Psoas muscle (tissue), 8 donors: ENCODE data around the gene FAM81A. TPM values are rescaled to one million over a fixed set of nuclear protein-coding genes. Genes with fewer than 3 reads are reported as not detected.

Experiments
- ATAC-seq, 4 donors: fragments of 200-7000 bp; cut with Tn5 transposase; one replicate each; pipeline ENCODE4 v1.9.1; 2020; ENCODE audit warnings: moderate library complexity in 3 of 4, mild to moderate bottlenecking in 2 of 4
- DNase-seq, 2 donors: peaks; one replicate each; pipeline ENCODE4 v3.0.0-alpha.2; 2020
- H3K27ac ChIP-seq: fragments of 200-600 bp; one replicate; pipeline ENCODE4 v1.8.0; 2022
- H3K27me3 ChIP-seq, 3 donors: fragments of 200-600 bp in 1 of 3; one replicate each; pipeline versions ENCODE4 v1.6.1 to v1.8.0; 2013 to 2022; ENCODE audit warnings: low read length in 2 of 3, mild to moderate bottlenecking in 2 of 3, moderate library complexity in 1 of 3; ENCODE audit not compliant: insufficient read depth in 3 of 3
- H3K36me3 ChIP-seq, 2 donors: fragments of 200-600 bp in 1 of 2; one replicate each; pipeline versions ENCODE4 v1.6.1 to v1.8.0; 2013 to 2022; ENCODE audit warnings: low read depth in 1 of 2, mild to moderate bottlenecking in 1 of 2, moderate library complexity in 1 of 2; ENCODE audit not compliant: insufficient read depth in 1 of 2
- H3K4me1 ChIP-seq: fragments of 200-600 bp; one replicate; pipeline ENCODE4 v1.8.0; 2022
- H3K4me3 ChIP-seq: fragments of 200-600 bp; one replicate; pipeline ENCODE4 v1.8.0; 2022; ENCODE audit warnings: mild to moderate bottlenecking
- H3K9me3 ChIP-seq: fragments of 200-600 bp; one replicate; pipeline ENCODE4 v1.8.0; 2022
- WGBS, 3 donors: extraction: QIAGEN DNeasy Blood & Tissue Kit; methylation state at CpG; one replicate each; pipeline versions ENCODE4 v1.1.6 to v1.1.7; 2013; 5-methylcytosine and 5-hydroxymethylcytosine counted together
- intact Hi-C, 2 donors: fragments of 100-400 bp; cut with DNase I; formaldehyde crosslinking; loops; one replicate each; pipeline versions ENCODE4 v1.11.0 to v1.14.2; 2022
- polyA plus RNA-seq, 3 donors: library from polyadenylated mRNA; stranded (reverse); fragments of 200-250 nt; gene quantifications; one replicate each; pipeline ENCODE4 v1.2.3, GENCODE V29; 2013
- total RNA-seq, 4 donors: library from RNA; stranded (reverse); fragmentation: NEBNext Ultra II Directional in 2 of 4; extraction: Animal tissue kit (Norgen Biotek cat#: 25700) in 2 of 4; gene quantifications; one replicate each; pipeline versions ENCODE4 v1.2.1 to v1.2.4, GENCODE V29; 2021 to 2023
- TF ChIP-seq, protein P1 (sequence below): fragments of 200-600 bp; IDR thresholded peaks from one replicate; pipeline ENCODE4 v1.8.0; 2022; ENCODE audit warnings: antibody characterized with exemption
- donor health status: healthy with polysubstance abuse.
- donor health status: DM: no; HTN: no; CAD: no; lungs with moderate emphysema.
- donor health status: Bipolar disorder and iron deficiency.
- donor health status: healthy.
- donor health status: DM: yes; HTN: yes; CAD: no.
- donor health status: DM: no; HTN: no; CAD: no.
- donor health status: DM: no; HTN: no; CAD: no.
- donor health status: DM: yes; HTN: yes; CAD: no.

The FAM81A gene
- total and polyA plus RNA-seq, 7 donors = 0.32 to 1.4 (median 0.55) TPM

DNA sequence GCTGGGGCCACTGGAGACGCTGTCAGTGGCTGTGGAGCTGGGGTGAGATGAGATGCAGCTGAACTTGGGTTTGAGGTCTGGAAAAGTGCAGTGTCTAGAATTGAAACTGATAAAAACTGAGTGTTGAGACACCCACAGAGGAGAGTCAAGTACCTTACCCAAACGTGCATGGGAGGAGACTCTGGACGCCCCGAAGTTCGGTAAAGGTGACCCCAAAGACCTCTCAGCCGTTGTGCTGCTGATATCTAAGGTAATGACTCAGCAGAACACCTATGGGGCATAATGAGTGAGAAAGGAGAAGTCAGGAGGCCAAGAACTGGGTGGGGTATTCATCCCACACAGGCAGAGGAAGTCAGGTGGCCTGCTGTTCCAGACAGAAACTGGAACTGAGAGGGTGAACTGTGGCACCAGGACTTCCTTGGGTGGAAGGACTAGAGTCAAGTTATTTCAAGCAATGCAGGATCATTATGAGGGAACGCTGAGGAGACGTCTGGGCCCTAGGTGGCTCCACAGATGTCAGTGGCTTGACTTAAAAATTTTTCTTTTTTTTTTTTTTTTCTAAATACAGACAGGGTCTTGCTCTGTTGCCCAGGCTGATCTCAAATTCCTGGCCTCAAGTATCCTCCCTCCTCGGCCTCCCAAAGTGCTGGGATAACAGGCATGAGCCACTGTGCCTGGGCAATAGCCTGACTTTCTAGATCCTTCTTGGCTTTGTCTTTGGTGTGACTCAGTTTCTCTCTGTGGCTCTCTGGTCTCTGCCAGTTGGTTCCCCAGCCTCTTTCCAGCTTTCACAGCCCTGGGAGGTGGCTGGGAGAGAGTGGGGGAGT lies 105.9 kb downstream of the FAM81A start:
- H3K4me3 ChIP-seq = no peak overlapping the region
- H3K4me1 ChIP-seq = no peaks in the 10 kb centered on the region
- H3K27me3 ChIP-seq = peaks cover 0 to 6% (median 0%) of the 10 kb centered on the region in 3 donors
- ATAC-seq (no peak), DNase-seq (no peak)
- WGBS, 3 donors = 74 to 83% (median 77%) methylated on average over 9 of the region's 9 CpGs
- intact Hi-C loops = no loop called here
- H3K9me3 ChIP-seq = no peaks in the 10 kb centered on the region
- TF ChIP-seq, protein P1, sequence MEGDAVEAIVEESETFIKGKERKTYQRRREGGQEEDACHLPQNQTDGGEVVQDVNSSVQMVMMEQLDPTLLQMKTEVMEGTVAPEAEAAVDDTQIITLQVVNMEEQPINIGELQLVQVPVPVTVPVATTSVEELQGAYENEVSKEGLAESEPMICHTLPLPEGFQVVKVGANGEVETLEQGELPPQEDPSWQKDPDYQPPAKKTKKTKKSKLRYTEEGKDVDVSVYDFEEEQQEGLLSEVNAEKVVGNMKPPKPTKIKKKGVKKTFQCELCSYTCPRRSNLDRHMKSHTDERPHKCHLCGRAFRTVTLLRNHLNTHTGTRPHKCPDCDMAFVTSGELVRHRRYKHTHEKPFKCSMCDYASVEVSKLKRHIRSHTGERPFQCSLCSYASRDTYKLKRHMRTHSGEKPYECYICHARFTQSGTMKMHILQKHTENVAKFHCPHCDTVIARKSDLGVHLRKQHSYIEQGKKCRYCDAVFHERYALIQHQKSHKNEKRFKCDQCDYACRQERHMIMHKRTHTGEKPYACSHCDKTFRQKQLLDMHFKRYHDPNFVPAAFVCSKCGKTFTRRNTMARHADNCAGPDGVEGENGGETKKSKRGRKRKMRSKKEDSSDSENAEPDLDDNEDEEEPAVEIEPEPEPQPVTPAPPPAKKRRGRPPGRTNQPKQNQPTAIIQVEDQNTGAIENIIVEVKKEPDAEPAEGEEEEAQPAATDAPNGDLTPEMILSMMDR = no peak
- H3K27ac ChIP-seq = no peak overlapping the region
- no peaks in the 10 kb centered on the region for H3K36me3 ChIP-seq

DNA sequence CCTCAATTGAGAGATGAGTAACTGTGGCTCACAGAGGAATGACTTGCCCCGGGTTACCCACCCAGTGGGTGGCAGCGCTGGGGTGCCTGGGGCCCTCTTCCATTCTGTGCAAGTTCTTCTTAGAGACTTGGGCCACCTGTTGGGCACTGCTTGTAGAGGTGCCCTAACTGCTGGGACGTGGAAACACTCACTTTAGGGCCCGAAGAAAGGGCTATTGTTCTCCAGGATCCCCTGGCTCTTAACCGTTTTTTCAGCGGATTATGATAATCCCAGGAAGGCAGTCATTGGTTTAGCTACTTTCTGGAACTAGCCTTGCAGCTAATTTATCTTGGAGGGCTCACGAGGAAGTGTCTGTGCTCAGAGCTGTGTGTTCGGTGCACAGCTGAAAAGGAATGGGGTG lies 107.6 kb downstream of the FAM81A start:
- Histone ChIP-seq H3K4me1 (no peaks in the 10 kb centered on the region), H3K27me3 (peaks cover 0 to 6% (median 0%) of the 10 kb centered on the region in 3 donors), H3K36me3 (no peaks in the 10 kb centered on the region), H3K27ac (no peak overlapping the region), H3K4me3 (no peak overlapping the region), H3K9me3 (no peaks in the 10 kb centered on the region)
- no peak for DNase-seq
- ATAC-seq = no peak
- intact Hi-C loops = no loop called here
- TF ChIP-seq, protein P1 = no peak
- 44 to 53% (median 45%) methylated on average over 8 of the region's 8 CpGs for WGBS, 3 donors

DNA sequence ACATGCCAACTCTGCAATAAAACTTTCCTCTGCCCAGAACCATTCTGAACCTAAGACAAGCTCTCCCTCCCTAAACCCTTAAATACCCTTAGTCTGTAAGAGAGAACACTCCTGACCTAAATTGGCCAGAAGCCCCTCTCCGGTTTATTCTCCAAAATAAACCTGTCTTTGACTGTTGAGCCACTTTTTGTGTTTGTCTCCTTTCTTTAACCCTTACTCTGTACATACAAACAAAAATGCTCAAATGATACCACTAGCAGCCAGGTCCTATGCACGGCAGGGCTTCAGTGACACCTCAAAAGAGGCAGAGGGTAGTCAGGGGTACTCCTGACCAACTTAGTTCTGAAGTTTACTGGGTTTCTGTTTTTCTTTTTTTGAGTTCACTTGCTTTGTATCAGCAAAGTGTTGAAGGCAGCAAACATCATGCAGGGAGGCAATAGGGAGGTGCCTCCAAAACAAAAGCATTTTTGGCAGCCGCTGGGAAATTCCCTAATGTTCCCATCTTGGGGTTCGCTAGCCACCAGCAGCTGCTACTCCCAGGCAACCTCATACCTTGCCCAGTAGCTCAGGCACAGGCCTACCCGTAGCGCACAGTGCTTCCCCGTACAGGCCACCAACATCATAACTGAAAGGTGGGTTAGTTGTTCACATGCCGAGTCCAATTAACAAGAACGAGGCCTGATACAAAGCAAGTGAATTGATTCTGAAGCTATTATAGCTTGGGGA lies 110.7 kb downstream of the FAM81A start:
- no peaks in the 10 kb centered on the region for H3K36me3 ChIP-seq
- TF ChIP-seq, protein P1 = no peak
- WGBS, 3 donors = 67 to 84% (median 68%) methylated on average over 9 of the region's 9 CpGs
- H3K4me1 ChIP-seq = no peaks in the 10 kb centered on the region
- no peak overlapping the region for H3K27ac ChIP-seq
- peaks cover 0 to 1% (median 0%) of the 10 kb centered on the region in 3 donors for H3K27me3 ChIP-seq
- DNase-seq (no peak), ATAC-seq (no peak)
- H3K4me3 ChIP-seq = no peak overlapping the region
- no peaks in the 10 kb centered on the region for H3K9me3 ChIP-seq
- intact Hi-C loops = no loop called here

DNA sequence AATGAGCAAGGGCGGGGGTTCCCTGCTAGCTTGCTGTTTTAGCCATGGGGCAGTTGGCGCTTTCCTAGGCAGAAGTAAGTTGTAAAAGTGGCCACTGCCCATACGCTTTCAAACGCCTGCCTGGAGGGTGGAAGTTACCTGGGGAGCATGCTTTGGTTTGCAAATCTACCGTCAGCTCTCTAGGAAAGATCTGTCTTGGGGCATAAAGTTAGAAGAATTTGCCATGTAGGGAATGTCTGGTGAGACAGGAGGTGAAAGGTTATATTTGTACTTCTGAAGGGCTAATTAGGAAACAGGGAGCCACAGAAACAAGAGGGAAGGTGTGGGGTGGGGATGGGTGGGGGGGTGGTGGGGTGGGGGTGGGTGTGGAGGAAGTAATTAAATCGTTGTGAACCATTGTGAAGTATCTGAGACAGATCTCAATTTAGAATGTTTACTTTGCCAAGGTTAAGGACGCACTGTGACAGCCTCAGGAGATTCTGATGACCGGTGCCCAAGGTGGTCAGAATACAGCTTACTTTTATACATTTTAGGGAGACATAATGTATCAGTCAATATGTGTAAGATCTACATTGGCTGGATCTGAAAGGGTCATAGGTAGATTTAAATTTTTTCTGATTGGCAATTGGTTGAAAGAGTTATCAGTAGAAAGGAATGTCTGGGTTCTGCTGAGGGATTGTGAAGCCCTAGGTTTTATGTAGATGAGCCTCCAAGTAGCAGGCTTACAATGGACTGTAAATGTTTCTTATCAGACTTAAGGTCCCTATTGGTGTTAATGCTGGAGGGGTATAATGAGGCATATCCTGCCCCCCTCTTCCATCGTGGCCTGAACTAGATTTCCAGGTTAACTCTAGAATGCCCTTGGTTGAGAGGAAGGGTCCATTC lies 111.6 kb downstream of the FAM81A start:
- H3K36me3 ChIP-seq = no peaks in the 10 kb centered on the region
- no peaks in the 10 kb centered on the region for H3K9me3 ChIP-seq
- H3K4me3 ChIP-seq = no peak overlapping the region
- H3K4me1 ChIP-seq = no peaks in the 10 kb centered on the region
- TF ChIP-seq, protein P1 = no peak
- no peaks in the 10 kb centered on the region for H3K27me3 ChIP-seq
- no peak for ATAC-seq
- 61 to 74% (median 68%) methylated on average over 9 of the region's 9 CpGs for WGBS, 3 donors
- intact Hi-C loops = no loop called here
- no peak for DNase-seq
- no peak overlapping the region for H3K27ac ChIP-seq
